HG03097 (cell line): Measurements from ENCODE around the gene ZNF774.
"Not testable (repeated sequence)": the region's sequence is repeated elsewhere in the genome, so short reads cannot be mapped to it uniquely, and the experiment has no call there.

Experiments
- ATAC-seq: cut with Tn5 transposase; IDR thresholded peaks from one replicate; pipeline ENCODE4 v1.9.1; 2021; ENCODE audit not compliant: unreplicated experiment, low FRiP score

Gene ZNF774

GRCh38 chr15:90387534-90388461 is 35.7 kb downstream of the ZNF774 start, which contains the start of gene IQGAP1:
IQGAP1 (plus strand) TSS chr15:90388242; CDS start chr15:90388342, 100 bp downstream.
- peak; percentile 87 for ATAC-seq

- peak; percentile 43 for ATAC-seq
Observed at GRCh38 chr15:90388462-90389380, 36.6 kb downstream of the ZNF774 start.

- no peak for ATAC-seq
Observed at GRCh38 chr15:90389513-90389912, 37.4 kb downstream of the ZNF774 start.

- ATAC-seq = no peak
Observed at GRCh38 chr15:90393040-90393439, 41.0 kb downstream of the ZNF774 start.

- ATAC-seq = no peak
Observed at GRCh38 chr15:90394074-90394473, 42.0 kb downstream of the ZNF774 start.

GRCh38 chr15:90394748-90395442 is 42.8 kb downstream of the ZNF774 start:
- no peak for ATAC-seq

GRCh38 chr15:90396321-90396720 is 44.2 kb downstream of the ZNF774 start:
- no peak for ATAC-seq

- ATAC-seq = peak; percentile 12
Observed at GRCh38 chr15:90400005-90400758, 48.1 kb downstream of the ZNF774 start.

GRCh38 chr15:90400759-90401314 is 48.8 kb downstream of the ZNF774 start:
- ATAC-seq = peak; percentile 91

- no peak for ATAC-seq
Observed at GRCh38 chr15:90401495-90401894, 49.4 kb downstream of the ZNF774 start.

GRCh38 chr15:90402223-90402622 is 50.1 kb downstream of the ZNF774 start:
- ATAC-seq = no peak

- no peak for ATAC-seq
Observed at GRCh38 chr15:90402767-90403166, 50.7 kb downstream of the ZNF774 start.

- ATAC-seq = no peak
Observed at GRCh38 chr15:90405055-90405607, 53.0 kb downstream of the ZNF774 start.

GRCh38 chr15:90407336-90407735 is 55.3 kb downstream of the ZNF774 start:
- no peak for ATAC-seq

GRCh38 chr15:90407871-90408317 is 55.8 kb downstream of the ZNF774 start:
- ATAC-seq = no peak

- ATAC-seq = no peak
Observed at GRCh38 chr15:90408657-90409056, 56.6 kb downstream of the ZNF774 start.

GRCh38 chr15:90409587-90409986 is 57.5 kb downstream of the ZNF774 start:
- ATAC-seq = not testable (repeated sequence)

GRCh38 chr15:90410316-90410715 is 58.2 kb downstream of the ZNF774 start:
- ATAC-seq = not testable (repeated sequence)

GRCh38 chr15:90411176-90411575 is 59.1 kb downstream of the ZNF774 start:
- ATAC-seq = no peak
